Suppressor macrophage treated with lipopolysaccharide for 4 hours (primary cell): ENCODE results near the gene MT1X.

Experiments used
- DNase-seq: peaks from one replicate; pipeline ENCODE4 v3.0.0-alpha.2; 2020

The MT1X gene

DNA sequence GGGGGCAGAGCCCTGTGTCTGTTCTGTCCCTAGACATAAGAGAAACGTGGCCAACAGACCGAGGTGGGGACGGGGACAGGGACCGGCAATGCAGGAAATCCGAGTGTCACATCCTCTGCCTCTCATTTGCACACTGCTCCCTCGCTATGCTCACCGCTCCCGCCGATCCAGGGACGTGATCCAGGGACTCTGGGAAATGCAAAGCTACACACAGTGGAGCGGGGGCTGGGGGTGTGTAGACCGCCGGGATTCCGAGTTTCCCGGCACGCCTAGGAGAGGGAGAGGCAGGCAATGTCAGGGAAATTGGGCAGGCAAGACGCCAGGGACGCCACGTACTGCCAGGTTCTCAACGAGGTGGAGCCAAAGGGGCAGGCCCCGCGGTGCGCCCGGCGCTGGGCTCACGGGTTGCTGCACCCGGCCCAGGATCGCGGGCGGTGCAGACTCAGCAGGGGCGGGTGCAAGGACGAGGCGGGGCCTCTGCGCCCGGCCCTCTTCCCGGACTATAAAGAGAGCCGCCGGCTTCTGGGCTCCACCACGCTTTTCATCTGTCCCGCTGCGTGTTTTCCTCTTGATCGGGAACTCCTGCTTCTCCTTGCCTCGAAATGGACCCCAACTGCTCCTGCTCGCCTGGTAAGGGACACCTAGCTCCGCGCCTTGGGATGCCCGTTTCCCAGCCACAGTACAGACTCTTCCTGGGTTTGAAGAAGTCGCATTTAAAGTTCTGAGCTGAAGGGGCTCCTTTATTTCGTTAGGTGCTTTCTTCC, at the start of gene MT1X:
MT1X (plus strand) TSS at position 532 of the 764 bp plus-strand sequence; CDS start at position 603, 71 bp downstream.
- DNase-seq: peak; percentile 95

DNA sequence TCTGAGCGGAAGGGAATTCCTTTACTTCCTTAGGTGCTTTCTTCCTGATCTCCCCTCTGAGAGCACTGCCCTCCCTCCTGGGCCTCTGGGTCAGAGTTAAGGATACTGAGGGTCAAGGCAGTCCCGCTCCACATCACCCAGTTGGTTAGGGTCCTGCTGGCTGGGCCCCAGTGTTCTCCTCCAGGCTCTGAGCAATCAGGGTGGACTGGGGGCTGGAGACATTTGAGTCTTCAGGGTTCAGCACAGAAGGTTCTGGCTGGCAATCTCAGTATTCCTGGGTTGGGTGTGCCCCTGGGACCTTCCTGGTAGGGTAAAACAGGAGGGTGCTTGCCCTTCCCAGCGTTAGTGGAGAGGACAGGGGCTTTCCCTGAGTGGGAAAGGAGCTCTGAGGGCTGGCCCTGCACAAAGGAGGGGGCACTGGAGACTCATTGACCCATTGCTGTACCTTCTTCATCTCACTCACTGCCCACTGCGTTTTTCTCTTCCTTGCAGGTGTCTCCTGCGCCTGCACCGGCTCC, 49.4 kb upstream of the MT1X start:
- no peak for DNase-seq

DNA sequence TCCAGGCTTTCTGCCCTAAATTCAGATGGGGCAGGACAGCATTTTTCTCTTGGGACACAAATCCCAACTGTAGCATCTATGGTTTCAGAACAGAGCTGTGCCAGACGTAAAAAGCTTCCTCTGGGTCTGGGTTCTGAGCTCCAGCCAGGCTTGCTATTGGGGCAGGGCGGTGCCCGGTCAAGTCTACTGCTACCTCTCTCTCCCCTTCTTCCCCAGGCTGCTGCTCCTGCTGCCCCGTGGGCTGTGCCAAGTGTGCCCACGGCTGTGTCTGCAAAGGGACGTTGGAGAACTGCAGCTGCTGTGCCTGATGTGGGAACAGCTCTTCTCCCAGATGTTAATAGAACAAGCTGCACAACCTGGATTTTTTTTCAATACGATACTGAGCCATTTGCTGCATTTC, 48.7 kb upstream of the MT1X start:
- DNase-seq: no peak

DNA sequence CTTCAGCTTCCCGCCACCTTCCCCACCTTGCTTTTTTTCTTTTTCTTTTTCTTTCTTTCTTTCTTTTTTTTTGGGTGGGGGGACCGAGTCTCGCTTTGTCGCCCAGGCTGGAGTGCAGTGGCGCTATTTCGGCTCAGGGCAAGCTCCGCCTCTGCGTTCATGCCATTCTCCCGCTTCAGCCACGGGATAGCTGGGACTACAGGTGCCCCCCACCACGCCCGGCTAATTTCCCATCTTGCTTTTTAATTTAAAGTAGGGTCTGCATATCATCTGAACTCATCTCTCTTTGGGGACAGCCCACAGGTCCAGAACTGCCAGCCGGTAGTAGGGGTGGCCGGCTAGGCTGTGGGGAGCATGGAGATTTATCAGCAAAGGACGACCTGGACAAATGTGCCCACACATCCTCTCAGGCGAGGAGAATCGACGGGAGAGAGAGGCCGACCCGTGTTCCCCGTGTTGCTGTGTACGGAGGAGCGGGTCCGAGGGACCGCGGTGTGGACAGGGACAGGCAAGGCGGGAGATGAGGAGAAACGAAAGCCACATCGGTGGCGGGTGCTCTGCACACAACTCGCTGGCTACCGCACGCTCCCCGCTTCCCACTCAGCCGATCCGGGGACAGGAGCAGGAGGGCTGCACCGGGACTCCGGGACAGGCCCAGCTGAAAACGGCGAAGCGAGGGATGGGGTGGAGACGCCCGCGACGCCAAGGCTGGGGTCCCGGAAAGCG, 47.4 kb upstream of the MT1X start:
- DNase-seq: no peak

DNA sequence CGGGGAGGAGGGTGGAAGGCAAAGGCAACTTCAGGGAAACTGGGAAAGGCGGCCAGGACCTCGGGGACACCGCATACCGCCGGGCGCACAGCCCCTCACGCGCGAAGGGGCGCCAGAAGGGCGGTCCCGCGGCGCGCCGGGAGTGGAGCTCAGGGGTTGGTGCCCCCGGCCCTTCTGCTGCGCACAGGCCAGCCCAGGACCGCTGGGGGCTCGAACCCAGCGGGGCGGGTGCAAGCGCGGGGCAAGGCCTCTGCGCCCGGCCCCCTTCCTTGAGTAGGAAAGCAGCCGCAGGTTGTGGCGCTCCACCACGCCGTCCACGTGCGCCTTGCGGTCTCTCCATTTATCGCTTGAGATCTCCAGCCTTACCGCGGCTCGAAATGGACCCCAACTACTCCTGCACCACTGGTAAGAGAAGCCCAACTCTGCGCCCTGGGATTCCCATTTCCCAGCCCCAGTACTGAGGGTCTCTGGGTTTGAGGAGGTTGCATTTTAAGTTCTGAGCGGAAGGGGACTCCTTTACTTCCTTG, 46.8 kb upstream of the MT1X start:
- no peak for DNase-seq

DNA sequence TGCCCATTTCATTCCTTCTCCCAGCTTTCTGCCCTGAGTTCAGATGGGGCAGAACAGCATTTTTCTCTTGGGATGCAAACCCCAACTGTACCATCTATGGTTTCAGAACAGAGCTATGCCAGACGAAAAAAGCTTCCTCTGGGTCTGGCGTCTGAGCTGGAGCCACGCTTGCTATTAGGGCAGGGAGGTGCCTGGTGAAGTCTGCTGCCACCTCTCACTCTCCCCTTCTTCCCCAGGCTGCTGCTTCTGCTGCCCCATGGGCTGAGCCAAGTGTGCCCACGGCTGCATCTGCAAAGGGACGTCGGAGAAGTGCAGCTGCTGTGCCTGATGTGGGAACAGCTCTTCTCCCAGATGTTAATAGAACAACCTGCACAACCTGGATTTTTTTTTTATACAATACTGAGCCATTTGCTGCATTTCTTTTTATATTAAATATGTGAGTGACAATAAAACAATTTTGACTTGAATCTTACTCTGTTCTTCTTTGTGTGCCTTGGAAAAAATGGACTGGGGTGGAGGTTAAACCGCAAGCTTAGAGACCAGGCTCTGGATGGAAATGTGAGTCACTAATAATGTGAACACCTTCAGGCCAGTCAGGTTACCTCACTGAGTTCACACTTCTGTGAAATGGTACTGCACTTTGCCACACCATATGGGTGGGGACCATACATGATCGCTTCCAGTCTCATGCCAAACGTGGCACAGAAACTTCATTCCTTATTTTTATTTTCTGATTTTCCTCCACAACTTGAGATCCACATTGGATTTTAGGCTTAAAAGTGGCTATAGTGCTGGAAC, 45.5 kb upstream of the MT1X start:
- DNase-seq: no peak

DNA sequence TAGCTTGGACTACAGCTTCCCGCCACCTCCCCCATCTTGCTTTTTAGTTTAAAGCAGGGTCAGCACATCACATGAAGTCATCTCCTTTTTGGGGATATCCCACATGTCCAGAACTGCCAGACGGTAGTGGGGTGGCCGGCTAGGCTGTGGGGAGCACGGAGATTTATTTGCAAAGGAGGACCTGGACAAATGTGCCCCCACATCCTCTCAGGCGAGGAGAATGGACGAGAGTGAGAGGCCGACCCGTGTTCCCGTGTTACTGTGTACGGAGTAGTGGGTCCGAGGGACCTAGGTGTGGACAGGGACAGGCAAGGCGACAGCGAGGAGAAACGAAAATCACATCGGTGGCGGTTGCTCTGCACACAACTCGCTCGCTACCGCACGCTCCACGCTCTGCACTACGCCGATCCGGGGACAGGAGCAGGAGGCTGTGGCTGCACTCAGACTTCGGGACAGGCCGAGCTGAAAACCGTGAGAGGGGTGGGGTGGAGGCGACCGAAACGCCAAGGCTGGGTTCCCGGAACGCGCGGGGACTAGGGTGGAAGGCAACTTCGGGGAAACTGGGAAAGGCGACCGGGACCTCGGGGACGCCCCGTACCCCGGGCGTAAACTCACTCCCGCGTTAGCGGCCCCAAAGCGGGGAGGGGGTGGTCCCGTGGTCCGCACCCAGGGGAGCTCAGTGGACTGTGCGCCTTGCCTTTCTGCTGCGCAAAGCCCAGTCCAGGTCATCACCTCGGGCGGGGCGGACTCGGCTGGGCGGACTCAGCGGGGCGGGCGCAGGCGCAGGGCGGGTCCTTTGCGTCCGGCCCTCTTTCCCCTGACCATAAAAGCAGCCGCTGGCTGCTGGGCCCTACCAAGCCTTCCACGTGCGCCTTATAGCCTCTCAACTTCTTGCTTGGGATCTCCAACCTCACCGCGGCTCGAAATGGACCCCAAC, 44.2 kb upstream of the MT1X start, which contains the start of gene MT1A:
MT1A (plus strand) TSS at position 853 of the 937 bp plus-strand sequence; CDS start at position 926, 73 bp downstream.
- DNase-seq: peak; percentile 73

DNA sequence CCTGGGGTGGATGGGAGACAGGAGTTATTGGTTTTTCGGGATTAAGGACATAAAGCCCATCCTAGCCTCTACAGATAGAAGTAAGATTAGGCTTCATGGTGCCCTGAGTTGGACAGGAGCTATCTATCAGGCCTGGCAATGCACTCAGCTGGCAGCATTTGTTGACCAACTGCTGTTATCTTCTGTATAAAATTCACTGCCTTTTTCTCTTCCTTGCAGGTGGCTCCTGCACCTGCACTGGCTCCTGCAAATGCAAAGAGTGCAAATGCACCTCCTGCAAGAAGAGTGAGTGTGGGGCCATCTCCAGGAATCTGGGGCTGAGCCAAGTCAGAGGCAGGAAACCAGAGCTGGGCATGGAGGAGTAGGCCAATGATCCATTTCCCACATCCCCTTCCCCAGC, 43.2 kb upstream of the MT1X start:
- DNase-seq: no peak

DNA sequence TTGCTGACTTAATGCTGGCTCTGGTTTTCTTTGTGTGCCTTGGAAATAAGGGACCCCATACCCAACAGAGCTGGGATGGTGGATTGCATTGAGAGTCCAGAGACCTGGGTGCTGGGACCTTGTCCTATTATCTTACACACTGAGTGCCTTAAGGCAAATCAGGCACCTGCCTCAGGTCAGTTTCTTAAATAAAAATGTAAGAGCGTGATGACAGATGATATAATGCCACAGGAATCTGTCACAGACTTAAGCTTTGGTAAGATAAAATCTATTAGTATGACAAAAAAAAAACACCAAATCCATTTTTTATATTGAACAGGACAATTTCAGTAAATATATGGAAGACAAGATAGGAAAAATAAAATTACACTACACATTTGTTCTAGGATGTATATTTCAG, 42.2 kb upstream of the MT1X start:
- DNase-seq: no peak

DNA sequence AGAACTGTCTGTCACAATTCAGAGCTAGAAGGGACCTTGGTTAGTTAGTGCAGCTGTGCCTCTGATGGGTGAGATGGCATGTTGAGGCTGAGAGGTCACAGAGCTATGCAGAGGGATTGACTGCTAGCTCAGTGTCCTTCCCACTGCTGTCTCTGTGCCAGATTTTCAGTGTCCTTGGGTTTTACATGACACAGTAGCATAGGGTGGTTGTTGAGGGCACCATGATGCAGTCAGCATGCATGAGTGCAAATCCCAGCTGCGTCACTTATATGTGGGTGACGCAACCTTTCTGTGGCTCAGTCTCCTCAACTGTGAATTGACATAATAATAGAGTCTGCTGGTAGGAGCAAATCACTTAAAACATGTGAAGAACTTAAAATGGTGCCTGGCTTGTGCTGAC, 41.1 kb upstream of the MT1X start:
- peak; percentile 54 for DNase-seq

DNA sequence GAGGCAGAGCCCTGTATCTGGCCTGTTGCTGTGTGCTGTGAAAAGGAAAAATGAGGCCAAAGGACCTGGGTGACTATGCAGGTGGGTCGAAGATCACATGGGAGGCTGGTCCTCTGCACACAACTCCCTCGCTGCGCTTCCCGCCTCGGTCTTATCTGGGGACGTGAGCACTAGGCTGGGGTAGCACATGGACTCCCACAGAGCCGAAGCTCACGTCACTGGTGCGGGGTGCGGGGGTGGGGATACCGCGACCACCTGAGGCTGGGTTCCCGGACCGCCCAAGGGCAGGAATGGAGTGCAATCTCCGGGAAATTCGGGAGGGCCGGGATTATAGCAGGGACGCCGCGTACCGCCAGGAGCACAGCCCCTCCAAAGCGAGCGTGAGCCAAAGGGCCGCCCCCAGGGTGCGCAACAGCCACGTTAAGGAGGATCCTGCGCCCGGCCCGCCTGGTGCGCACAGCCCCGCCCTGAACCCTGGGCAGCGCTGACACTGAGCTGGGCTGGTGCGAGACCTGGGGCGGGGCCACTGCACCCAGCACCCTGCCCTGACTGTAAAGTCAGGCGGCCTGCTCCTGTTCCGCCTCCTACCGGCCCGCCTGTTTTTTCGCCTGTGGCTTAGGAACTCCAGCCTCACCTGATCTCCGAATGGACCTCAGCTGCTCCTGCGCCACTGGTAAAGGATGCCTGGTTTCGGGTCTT, 39.0 kb upstream of the MT1X start:
- peak; percentile 85 for DNase-seq

DNA sequence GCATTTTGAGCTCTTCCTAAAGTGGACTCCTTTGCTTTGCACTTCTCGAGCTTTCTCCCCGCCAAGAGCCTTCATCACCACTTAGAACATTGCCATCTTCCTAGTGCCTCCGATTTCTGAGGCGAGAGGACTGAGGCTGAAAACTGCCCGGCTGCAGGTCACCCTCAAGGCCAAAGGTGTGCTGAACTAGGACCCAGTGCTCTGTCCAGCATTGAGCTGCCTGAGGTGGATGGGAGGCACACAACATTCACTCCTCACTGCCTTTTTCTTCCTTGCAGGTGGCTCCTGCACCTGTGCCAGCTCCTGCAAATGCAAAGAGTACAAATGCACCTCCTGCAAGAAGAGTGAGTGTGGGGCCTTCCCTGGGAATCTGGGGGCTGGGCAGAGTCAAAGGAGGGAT, 38.4 kb upstream of the MT1X start:
- DNase-seq: no peak

DNA sequence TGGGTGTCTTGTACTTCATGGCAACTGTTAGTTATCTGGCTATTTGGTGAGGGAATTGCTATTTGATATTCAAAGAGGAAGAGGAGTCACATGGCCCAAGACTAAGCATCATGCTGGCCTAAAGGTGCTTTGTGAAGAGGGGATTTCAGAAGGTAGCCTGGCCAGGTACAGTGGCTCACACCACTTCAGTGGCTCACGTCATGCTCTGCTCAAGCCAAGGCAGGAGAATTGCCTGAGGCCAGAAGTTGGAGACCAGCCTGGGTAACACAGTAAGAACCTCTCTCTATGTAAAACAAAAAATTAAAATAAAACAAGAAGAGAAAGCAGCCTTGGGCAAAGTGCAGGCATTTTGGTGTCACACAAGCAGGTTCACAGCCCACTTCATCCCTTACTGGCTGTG, 37.0 kb upstream of the MT1X start:
- no peak for DNase-seq

DNA sequence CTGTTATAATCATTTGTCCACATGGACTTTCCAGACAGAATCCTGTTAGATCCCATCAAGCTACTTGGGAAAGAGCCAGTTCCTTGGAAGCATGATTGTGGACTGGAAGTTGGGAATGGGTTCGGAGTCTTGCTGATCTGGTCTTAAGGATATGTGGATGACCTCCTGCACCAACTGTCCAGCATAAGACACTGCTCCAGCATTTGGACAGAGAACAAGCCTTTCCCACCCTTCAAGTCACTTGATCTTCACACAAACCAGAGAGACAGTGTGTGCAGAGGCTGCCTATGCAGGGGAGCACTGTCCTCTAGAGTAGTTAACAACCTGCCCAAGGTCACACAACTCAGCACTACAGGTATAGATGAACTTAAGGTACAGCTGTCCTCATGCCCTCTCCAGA, 36.4 kb upstream of the MT1X start:
- DNase-seq: no peak

DNA sequence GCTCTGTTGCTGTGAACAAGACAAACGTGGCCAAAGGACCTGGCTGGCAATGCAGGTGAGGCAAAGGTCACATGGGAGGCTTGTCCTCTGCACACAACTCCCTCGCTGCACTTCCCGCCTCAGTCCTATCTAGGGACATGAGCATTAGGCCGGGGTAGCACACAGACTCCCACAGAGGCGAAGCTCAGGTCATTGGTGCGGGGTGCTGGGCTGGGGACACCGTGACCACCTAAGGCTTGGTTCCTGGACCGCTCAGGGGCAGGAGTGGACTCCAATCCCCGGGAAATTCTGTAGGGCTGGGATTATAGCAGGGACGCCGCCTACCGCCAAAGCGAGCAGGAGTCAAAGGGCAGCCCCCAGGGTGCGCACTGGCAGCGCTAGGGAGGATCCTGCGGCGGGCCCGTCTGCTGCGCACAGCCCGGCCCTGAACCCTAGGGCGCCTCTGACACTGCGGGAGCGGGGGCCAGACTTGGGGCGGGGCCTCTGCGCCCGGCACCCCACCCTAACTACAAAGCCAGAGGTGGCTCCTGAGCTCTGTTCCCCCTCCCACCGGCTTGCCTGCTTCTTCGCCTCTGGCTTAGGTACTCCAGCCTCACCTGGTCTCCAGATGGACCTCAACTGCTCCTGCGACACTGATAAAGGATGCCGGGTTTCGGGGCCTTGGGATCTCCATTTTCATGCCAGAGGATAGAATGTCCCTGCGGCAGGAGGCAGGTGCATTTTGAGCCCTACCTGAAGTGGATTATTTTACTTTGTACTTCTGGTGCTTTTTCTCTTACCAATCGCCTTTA, 34.4 kb upstream of the MT1X start:
- no peak for DNase-seq

DNA sequence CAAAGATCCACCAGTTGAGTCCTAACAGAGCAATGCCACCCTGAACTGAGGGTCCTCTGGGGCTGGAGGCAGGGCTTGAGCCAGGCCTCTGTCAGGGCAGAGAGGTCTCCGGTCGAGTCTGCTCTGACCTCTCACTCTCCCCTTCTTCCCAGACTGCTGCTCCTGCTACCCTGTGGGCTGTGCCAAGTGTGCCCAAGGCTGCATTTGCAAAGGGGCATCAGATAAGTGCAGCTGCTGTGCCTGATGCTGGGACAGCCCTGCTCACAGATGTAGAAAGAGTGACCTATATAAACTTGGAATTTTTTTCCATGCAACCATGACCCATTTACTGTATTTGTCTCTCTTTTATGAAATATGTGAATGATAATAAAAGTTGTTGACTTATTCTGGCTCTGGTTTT, 33.0 kb upstream of the MT1X start:
- no peak for DNase-seq

DNA sequence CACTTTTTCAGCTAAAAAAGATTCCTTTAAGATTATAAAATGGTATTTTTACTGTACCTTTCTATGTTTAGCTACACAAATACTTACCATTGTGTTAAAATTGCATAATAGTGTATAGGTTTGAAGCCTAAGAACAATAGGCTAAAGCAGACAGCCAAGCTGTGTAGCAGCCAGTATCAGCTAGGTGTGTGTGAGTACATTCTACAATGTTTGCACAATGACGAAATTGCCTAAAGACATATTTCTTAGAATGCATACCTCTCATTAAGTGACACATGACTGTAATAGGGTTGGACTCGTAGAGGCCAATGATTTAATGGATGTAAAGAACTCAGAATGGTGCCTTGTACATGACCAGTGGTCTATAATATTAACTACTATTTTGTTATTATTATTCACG, 32.5 kb upstream of the MT1X start:
- no peak for DNase-seq

DNA sequence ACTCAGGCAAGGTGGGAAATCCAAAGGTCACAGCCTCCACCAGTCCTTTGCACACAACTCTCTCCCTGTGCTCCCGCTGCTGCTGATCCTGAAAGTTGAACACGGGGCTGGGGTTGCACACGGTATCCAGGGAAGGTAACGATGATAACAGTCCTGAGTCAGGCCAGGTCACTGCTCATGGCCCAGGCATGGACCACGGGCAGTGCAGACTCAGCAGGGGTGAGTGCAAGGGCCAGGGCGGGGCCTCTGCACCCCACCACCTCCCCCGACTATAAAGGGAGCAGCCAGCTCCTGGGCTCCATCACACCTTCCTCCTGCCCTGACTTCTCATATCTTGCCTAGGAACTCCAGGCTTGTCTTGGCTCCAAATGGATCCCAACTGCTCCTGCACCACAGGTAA, 30.7 kb upstream of the MT1X start, which contains the start of gene MT1B:
MT1B (plus strand) TSS at position 301 of the 400 bp plus-strand sequence; CDS start at position 369, 68 bp downstream.
- no peak for DNase-seq

DNA sequence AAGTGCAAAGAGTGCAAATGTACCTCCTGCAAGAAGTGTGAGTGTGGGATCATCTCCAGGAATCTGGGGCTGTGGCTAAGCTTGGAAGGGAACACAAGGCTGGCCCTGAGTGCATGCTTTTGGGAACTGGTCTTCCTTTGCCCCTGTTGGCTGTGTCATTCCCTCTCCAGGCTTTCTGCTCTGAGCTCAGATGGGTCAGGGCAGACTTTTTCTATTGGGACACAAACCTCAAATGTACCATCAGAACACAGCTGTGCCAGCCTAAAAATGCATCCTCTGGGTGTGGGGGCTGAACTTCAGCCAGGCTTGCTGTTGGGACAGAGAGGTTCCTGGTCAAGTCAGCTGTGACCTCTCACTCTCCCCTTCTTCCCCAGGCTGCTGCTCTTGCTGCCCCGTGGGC, 29.7 kb upstream of the MT1X start:
- DNase-seq: no peak

DNA sequence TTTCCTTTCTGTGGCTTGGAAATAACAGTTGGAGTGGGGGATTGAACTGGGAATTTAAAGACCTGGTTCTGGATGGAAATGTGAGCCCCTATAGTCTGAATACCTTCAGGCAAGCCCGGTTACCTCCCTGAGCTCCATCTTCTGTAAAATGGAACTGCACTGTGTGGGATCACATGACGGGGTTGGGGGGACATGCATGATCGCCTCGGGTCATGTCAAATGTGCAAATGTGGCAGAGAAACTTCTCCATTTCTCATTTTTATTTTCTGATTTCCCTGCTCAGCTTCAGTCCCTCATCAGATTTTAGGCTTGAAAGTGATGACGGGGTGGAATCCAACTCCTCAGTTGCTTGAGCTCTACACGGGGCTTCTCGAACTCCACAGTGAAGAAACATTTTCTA, 29.1 kb upstream of the MT1X start:
- DNase-seq: no peak
